ENCODE data around the gene TBC1D9.
"Not testable (repeated sequence)": the region's sequence is repeated elsewhere in the genome, so short reads cannot be mapped to it uniquely, and the experiment has no call there.

Gene TBC1D9

DNA sequence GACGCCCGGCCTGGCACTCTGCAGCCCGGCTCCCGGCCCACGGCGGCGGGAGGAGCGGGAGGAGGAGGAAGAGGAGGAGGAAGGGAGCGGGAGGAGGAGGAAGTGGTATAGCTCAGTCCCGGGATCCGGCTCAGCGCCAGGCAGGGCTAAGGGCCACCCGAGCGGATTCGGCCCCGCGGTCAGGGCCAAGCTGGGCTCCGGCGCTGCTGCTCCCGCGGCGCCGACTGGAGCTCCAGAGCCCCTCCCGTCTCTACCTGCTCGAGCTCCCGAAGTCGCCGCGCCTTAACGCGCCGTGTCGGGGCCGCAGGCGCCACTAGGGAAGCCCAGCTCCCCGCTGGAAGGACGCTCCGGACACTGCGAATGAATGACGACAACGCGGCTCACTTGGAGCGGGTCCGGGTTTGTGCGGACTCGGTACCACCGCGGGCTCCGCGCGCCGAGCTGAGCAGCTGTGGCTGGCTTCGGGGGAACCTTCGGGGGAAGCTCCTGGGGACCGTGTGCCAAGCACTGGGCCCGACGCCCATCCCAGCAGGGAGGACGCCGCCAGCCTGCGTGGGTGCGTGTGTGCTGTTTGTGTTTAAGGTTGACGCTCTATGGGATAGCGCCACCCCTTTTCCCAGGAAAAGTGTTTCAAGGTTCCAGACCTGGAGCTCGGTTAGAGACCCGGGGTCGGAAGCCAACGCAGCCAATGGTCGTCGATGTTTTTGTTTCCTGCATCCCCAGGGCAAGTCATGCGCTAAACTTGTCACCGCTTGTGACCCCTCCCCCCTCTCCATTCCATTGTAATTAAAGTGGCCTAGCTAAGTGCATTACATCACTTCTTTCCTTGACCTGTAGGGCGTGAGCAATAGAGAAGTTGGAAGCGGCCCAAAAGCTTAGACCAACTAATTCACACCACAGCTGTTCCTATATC is at the start of gene TBC1D9:
Gene TBC1D9, minus strand, starts transcription at position 67 of the 913 bp plus-strand sequence. CDS start 340 bp downstream, outside the sequence.
- peak; percentile 19 to 49 for DNase-seq

DNA sequence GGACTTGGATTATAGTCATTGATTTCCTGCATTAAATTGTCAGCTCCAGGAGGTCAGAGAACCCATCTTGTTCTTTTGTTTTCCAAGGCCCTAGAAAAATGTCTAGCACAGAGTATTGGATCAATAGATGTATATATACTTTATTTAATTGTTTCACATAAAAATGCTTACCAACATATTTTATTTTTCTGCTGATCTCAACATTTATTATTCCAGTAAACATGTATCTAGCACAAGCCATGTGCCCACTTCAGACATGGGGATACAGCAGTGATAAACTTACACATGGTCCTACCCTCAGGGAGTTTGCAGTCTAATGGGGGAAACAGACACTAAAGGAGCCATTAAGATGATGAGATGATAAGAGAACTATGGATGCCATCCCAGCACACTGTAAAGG is 49.1 kb upstream of the TBC1D9 start:
- DNase-seq = no peak

DNA sequence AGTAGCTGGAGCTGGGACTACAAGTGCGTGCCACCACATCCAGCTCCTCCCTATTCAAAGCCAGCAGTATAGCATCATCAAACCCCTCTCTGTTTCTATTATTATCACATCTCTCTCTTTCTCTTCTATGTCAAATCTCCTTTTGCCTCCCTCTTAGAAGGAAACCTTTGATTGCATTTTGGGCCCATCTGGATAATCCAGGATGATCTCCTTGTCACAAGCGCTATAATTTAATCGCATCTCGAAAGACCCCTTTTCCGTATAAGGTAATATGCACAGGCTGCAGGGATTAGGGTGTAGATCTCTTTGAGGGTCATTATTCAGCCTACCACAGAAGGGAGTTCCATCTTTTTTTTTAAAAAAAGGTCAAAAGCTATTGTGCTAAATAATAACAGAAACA is 46.4 kb upstream of the TBC1D9 start:
- no peak for DNase-seq

DNA sequence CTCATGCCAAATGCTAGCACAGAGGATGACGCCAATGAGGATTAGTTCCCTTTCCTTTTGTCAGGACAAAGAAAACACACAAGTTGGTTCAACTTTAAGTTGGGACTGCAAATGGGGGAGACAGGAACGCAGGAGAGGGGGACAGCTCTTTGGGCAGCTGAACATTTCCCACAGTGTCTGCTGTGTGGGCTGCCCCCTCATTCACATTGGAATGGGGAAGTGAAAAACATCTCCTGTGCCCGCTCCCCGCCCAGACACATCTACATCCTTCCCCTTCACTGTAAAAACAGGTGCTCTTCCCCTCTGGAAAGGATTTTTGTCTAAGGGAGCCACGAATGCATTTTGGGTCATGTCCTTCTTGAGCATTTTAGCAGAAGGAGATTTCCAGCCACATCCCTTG is 44.5 kb upstream of the TBC1D9 start:
- no peak for DNase-seq

DNA sequence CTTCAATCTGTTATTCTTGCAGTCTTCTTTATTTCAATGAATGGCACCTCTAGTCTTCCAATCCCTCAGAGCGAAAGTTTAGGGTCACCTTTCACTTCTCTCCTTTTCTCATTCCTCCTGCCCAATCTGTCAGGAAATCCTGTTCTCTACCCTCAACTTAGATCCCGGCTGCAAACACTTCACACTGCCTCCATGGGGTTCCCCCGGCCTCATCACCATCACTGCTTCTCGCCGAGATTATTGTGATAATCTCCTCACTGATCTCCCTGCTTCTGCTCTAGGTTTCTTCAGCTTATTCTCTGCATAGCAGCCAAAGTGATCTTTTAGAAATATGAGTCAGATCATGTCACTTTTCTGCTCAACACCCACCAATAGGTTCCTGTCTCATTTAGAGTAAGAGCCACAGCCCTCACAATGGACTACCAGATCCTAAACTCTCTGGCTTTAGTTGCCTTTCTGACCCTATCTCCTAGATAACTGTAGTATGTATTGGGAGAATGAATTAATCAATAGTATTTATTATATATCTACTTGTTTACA is 43.6 kb upstream of the TBC1D9 start:
- no peak for DNase-seq

DNA sequence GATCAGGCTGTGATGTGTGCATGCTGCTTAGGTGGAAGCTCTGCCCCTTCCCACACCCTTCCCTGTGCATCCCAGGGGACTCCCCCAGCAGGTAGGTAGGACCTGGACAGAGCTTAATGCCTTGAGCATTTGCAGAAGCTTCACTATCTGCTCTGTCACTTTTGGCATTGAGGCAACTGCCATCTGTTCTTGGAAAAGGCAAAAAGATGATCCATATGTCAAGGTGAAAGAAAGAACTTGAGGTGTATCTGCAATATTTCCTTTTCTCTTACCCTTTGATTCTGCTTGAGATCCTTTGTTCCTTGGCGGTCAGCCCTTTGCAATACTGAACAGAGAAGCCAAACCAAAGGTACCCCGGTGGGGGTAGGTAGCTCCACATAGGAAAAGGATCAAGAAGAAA is 37.1 kb upstream of the TBC1D9 start:
- DNase-seq = no peak

DNA sequence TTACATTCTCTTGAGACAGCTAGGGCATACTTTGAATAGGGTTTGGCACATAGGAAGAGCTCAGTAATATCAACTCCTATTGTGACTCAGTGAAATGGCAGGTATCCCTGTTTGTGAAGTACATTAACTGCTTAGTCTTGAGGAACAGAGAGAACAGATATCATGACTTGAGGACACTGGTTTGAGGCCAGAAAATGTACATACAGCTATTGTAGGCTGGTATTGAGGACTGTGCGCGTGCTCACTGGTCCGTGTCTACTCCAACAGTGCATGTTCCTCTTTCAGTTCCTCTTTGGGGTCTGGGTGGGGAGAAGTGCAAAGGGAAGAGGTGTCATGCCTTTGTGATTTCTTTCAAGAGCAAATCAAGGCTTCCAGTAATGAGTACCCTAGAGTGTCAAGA is 34.6 kb upstream of the TBC1D9 start:
- peak; percentile 18 to 44 for DNase-seq

DNA sequence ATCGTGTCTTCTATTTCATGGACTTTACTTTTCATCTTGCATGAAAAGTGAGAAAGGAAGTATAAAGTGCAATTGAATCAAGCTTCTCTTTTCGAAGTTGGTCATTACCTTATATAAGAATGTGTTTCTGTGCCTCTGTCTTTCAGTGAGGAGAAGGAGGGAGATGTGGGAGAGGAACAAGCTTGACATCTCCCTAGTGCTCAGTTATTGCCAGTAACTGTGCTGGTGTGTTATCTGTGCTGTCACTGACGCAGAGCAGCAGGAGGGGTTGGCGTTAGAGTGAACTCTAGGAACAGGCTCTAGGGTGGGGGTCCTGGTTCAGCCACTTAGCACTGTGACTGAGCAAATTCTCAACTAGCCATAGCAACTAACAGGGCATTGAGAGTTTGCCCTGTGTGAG is 34.0 kb upstream of the TBC1D9 start:
- DNase-seq = no peak

DNA sequence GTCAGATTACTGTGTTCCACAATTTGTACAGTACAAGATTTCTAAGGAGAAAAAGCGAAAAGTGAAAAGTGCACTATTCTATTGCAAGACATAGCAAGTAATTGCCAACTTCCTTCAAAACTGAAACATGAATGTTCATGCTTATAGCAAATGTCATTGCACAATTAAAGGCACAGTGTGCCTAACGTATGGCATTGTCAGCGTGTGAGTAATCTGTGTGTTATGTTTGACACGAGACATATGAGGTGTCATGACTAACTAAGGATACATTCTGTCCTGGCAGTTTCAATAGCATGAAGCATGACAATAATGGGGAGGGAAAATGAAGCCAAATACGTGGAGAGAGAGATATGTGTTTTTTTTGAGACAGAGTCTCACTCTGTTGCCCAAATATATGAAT is 33.6 kb upstream of the TBC1D9 start:
- DNase-seq = no peak

DNA sequence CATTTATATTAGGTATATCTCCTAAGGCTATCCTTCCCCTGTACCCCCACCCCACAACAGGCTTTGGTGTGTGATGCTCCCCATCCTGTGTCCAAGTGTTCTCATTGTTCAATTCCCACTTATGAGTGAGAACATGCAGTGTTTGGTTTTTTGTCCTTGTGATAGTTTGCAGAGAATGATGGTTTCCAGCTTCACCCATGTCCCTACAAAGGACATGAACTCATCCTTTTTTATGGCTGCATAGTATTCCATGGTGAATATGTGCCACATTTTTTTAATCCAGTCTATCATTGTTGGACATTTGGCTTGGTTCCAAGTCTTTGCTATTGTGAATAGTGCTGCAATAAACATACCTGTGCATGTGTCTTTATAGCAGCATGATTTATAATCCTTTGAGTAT is 26.6 kb upstream of the TBC1D9 start:
- DNase-seq = not testable (repeated sequence)

DNA sequence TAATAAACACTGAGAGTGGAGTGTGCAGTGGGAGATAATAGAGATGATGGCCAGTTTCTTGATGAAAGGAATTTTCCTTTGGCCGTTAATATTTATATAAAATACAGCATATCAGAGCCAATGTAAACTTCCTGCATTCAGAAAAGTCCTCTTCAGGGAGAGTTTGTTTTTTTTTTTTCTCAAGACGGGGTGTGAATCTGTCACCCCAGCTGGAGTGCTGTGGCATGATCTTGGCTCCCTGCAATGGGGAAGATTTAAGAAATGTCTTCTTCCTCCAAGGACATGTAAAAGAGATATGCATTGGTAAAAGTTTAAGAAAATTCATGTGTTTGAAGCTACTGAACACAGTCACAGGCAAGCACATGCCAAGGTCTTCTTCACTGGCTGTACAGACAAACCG is 25.4 kb upstream of the TBC1D9 start:
- no peak for DNase-seq

DNA sequence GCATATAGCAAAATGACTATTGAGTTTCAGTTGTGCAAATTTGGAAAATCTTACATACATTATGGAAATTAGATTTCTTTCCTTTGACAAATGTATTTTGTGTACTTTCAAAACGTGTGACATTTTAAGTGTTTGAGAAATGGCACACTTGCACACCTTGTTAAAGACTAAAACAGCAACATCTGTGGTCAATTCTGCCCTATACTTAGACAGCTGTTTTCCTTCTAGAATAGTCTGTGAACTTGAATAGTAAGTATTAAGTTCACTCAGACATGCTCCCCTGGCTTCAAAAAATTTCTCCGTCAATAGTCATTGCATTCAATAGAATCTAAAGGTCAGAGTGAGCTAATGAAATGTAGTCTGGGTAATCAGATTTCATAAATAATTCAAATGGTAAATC is 21.7 kb upstream of the TBC1D9 start:
- DNase-seq = no peak

DNA sequence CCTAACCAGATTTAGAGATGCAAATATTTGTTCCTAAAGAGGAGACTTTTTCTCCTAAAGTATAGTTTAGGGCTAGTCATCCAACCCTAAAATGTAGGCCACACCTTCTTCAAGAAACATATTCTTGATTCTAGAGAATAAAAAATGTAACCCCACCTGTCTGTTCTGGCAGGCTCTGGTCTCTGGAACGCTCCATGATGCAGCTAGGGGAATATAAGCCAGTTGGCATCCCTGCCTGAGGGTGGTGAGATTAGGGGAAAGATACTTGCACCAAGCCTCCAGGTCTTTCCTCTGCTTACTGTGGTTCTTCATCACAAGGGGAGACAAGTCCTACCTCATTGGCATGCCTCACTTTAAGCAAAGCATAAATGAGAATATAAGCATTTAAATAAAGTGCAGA is 21.2 kb upstream of the TBC1D9 start:
- DNase-seq = no peak

DNA sequence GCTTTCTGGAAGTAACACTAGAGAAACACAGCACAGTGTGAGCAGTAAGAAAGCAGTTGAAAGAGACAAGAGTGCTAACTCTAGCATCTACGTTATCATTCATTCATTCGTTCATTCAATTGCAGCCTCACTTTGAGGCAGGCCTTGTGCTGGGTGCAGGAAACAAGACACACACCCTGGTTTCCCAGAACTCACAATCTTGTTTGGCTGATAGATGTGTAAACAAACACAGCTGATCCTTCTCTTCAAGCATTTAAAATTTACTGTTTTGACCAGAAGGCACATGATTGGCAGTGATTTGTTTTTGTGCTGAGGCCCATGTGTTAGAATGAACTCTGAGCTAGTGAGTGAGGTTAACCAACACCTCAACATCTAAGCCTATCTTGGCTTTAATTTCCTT is 20.4 kb upstream of the TBC1D9 start:
- DNase-seq = no peak

DNA sequence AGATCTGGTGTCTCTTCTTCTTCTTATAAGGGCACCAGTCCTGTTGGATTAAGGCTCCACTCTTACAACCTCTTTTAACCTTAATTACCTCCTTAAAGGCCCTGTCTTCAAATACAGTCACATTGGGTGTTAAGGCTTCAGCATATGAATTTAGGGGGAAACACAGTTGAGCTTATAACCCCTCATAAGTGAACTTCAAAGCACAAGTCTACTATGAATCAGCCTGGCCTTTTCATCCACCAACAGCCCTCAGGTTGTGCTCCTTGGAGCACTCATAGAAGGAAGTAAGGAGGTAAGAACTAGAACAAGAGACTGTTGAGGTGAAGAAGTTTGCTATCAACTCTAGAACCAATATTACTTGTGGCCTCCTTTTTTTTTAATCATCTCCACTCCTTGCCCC is 18.8 kb upstream of the TBC1D9 start:
- no peak for DNase-seq

DNA sequence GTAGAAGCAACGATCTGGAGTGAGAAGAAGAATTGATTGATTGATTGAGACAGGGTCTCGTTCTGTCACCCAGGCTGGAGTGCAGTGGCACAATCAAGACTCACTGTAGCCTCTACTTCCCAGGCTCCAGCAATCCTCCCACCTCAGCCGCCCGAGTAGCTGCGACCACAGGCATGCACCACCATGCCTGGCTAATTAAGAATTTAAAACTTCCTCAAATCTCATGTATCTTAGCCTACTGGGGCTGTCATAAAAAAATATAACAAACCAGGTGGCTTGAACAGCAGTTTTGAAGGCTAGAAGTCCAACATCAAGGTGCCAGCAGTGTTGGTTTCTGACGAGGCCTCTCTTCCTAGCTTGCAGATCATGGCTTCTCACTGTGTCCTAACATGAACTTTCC is 18.3 kb upstream of the TBC1D9 start:
- DNase-seq = no peak

DNA sequence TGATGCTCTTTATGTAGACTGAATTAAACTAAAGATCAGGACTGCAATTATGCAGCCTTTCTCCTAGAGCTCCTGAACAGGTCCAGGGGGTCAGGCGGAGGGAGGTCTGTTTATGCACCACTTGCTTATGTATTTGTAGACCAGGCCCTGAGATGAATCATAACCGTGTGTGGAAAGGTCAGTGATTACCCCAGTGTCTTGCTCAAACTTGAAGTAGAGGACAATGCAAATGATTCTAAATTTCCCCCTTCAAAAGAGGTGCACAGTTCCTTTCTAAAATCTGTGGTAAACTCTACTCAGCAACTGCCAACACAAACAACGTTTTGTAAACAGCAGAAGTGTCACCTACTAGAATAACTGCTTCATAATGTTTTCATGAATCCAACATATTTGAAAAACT is 13.0 kb upstream of the TBC1D9 start:
- DNase-seq = no peak

DNA sequence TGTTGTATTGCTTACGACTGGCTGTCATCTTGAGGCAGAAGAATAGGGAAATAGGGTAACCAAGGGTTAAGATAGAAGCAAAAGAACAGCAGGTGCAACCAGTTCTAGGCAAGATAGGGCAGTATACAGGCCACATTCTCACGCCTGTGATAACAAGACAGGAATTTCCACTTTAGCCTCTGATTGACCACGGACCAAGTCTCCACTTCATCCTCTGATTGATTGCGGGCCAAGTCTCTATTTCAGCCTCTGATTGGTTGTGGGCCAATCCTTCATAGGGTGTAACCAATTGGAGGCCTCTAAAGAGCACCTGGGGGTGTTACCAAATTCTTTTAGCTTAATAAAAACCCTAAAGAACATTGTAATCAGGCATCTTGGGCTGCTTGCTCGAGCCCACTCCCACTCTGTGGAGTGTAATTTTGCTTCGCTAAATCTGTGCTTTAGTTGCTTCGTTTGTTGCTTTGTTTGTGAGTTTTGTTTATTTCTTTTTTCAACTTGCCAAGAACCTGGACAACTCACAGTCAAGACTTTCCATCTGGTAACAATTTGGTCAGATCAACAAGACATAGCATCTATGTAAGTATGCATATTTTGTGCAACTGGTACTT is 8.7 kb upstream of the TBC1D9 start:
- DNase-seq = no peak

DNA sequence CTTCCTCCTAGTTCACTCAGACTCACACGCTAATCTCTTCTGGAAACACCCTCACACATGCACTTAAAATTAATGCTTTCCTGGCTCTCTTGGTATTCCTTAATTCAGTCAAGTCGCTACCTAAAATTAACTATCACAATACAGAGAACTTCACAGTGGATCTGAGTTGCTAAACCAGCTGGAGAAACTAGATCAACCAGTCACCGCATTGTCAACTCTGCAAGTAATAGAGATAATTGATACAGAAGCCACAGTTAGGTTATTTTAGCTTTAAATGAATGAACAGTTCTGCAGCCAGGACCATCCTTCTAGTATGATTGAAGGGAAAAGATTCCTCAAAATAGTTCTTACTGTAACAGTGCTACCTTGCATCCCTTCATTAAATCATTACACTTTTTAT is 6.0 kb upstream of the TBC1D9 start:
- DNase-seq = no peak

DNA sequence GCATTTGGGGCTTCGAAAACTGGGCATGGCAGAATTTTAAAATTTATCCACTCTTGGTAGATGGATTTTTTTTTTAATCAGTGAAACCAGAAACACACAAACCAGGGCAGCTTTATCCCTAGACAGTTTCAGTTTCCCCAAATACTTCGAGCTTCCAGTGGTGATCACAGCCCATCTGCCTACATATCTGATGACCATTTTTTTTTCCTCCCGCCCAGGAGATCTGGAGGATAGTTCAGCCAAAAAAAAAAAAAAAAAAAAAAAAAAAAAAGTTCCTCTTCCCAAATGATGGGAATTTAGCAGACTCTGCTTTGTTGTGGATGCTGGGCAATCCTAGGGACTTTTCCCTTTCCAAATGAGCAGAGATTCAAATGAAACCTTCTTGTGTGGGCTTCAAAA is 1.0 kb upstream of the TBC1D9 start:
- DNase-seq = no peak

DNA sequence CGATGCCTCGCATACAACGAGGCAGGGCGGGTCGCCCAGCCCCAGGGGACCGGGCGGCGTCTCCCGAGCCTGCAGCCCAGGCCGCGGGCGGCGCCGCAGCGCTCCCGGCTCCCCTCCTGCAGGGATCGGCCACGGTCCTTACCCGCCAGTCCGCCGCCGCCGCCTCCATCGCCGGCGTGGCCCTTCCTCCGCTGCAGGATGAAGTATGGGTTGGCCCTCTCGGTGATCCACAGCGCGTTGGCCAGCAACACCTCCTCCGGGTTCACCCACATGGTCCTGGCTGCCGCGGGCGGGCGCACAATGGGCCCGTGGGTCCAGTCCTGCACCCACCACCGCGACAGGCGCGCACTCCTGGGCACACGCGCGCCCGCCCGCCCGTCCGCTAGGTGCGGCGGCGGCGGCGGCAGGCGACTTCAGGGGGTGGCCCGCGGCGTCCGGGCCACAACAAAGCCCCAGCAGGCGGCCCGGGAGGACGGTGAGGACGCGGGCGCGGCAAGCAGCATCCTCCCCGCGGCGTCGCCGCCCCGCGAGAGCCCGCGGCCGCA is 339 bp downstream of the TBC1D9 start:
- DNase-seq = peak in 1 of 2 donors; percentile 43

DNA sequence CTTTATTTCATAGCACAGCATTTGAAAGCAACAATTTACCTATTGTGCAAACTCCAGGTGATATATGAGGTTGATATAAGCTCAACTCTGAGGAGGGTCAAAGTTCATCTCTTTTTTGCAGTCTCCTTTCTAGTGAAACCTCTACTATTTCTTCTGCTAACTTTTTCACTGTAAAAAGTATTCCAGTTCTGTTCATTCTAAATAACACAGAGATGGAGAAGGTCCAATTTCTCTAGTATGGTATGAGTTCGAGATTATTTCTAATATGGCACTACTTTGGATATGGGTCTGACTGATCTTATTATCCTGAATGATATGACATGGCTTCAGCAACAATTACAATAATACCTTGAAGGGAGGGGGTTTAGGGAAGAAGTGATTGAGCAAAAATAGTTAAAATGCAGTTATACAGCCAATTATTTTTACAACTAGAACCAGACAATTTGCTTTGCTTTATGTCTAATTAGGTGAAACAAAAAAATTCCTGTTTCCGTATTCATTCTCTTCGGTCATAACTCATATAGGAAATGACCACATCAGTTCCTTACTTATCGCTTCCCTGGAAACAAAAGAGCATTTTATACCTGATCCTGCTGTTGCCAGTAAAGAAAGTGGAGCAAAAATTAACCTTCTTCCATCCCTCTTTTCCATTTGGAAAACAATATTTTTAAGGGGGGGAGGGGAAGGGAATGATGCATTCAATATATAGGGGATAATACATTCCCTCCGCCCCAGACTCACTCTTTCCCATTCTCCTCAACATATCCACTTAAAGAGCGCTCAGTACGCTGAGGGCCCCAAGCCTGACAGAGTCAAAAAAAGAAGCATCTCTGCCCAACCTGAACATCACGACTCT is 1.0 kb downstream of the TBC1D9 start:
- DNase-seq = no peak

DNA sequence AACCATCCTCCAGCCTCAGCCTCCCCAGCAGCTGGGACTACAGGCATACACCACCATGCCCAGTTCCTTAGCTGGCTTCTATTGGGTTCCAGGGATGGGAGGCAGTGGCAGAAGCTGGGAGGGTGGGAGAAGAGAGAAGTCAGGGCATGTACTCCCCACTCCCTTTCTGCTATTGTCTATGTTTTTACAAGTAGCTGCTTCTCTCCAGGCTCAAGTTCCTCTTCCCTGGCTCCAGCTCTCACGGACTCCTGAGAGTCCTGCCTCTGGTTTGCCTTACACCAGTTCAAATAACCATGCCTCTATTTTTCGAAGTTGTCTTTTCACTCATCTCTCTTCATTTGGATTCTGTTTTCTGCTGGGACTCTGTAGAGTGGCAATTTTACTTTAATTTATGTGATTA is 2.9 kb downstream of the TBC1D9 start:
- no peak for DNase-seq

Data from hippocampal formation (tissue), 2 donors.